Frontal cortex (tissue), 4 donors: ENCODE results near the gene KPNA3. TPM values are rescaled to one million over a fixed set of nuclear protein-coding genes. Genes with fewer than 3 reads are reported as not detected.
"Not testable (repeated sequence)": the region's sequence is repeated elsewhere in the genome, so short reads cannot be mapped to it uniquely, and the experiment has no call there.

Experiments used
- DNase-seq, 2 donors: peaks; one replicate each; pipeline ENCODE4 v3.0.0; 2012; ENCODE audit warnings: low spot score in 2 of 2
- FAIRE-seq: peaks from 2 replicates; lab custom pipeline; 2012; peaks lifted over from hg19 to GRCh38; lab: Jason Lieb, UNC
- total RNA-seq: library from RNA; depleted of rRNA; stranded (reverse); fragments of >200 nt; gene quantifications from one replicate; pipeline ENCODE4 v1.2.3, GENCODE V29; 2014
- donor health status: control.
- donor health status: control.
- donor health status: control.

Gene KPNA3
- total RNA-seq, 1 donor from 2014 or later: 66.9 TPM

GRCh38 chr13:49761811-49762210 is 30.7 kb downstream of the KPNA3 start:
- not testable (repeated sequence) for DNase-seq, FAIRE-seq

- FAIRE-seq (no peak), DNase-seq (no peak)
These were observed 31.9 kb downstream of the KPNA3 start for GRCh38 chr13:49760558-49760957.

GRCh38 chr13:49759503-49759902 is 33.0 kb downstream of the KPNA3 start:
- DNase-seq (no peak), FAIRE-seq (no peak)

GRCh38 chr13:49756263-49756662 is 36.2 kb downstream of the KPNA3 start:
- DNase-seq (no peak), FAIRE-seq (no peak)

DNA sequence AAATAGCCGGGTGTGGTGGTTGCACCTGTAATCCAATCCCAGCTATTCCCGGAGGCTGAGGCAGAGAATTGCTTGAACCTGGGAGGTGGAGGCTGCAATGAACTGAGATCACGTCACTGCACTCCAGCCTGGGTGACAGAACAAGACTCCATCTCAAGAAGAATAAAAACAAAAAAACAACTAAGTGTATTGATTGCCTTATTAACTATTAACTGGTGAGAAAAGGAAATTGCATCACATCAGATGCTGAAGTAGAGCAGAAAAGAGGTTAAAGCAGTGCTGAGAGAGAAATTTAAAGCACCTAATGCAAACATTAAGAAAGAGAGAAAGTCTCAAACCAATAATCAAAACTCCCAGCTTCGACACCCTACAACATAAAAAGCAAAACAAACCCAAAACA is 38.3 kb downstream of the KPNA3 start:
- no peak for DNase-seq
- no peak for FAIRE-seq

DNA sequence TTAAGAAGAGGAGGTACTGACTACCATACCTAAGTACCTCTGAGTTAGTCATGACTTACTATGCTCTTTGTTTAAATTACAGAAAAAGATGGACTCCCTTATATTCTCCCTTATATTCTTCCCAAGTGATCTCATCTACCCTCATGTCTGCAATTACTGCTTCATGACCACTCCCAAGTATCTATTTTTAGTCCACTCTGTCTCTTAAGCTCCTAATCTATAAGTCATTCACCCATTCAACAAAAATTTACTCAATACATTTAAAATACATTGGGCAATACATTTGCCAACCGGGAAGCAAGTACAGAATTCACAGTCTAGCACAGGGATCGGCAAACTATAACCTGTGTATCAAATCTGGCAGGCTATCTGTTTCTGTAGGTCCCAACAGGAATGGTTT is 42.6 kb downstream of the KPNA3 start:
- FAIRE-seq (no peak), DNase-seq (no peak)

GRCh38 chr13:49746111-49746510 is 46.4 kb downstream of the KPNA3 start:
- FAIRE-seq (no peak), DNase-seq (no peak)

- DNase-seq: no peak
- FAIRE-seq: no peak
These were observed 51.6 kb downstream of the KPNA3 start for GRCh38 chr13:49740870-49741269.

DNA sequence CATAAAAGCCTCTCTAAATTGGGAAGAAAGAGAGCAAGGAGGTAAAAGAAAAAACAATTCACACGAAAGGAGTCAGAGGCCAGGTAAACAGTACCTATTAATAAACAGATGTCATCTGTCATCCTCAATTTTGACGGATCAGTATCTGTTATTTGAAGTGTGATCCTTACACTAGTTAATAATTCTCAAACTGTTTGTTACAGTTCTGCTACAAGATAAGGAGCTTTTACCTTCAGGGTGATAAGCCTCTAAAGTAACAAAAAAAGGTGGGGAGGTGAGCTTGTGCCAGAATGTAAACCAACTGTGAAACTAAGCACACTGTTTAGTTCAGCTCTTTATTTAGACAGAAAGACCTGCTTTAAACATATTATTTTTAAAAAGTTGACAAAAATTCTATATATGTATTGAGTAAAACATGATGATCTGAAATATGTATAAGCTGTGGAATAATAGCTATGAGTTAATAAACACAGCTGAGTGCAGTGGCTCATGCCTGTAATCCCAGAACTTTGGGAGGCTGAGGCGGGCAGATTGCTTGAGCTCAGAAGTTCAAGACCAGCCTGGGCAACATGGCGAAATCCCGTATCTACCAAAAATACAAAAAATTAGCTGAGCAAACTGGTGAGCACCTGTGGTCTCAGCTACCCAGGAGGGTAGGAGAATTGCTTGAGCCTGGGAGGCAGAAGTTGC is 52.8 kb downstream of the KPNA3 start:
- no peak for FAIRE-seq

DNA sequence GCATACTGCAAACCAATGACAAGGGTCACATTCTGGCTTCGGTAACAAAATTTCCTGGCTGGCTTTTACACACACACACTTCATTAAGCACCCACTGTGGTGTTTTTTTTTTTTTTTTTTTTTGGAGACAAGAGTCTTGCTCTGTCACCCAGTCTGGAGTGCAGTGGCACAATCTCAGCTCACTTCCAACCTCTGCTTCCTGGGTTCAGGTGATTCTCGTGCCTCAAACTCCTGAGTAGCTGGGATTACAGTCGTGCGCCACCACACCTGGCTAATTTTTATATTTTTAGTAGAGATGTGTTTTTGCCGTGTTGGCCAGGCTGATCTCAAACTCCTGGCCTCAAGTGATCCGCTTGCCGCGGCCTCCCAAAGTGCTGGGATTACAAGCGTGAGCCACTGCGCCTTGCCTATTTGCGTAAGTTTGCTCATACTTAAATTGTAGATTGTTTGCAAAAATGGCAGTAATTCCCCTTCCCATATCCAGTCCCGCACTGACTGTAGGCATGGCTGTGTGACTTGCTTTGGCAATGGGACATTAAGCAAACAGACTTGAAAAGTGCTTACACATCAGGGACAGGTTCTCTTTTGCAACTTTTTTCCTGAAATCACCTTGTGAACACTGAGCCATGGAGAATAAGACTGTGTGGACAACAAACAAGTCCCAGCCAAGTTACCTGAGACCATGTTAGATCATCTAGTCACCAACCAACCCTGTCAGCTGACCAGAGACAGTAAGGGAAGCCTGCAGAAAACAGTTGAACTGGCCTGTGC is 59.1 kb downstream of the KPNA3 start:
- no peak for FAIRE-seq
- no peak for DNase-seq

More for the DNA sequence above, 52.8 kb downstream of the KPNA3 start:
- no peak for DNase-seq

DNA sequence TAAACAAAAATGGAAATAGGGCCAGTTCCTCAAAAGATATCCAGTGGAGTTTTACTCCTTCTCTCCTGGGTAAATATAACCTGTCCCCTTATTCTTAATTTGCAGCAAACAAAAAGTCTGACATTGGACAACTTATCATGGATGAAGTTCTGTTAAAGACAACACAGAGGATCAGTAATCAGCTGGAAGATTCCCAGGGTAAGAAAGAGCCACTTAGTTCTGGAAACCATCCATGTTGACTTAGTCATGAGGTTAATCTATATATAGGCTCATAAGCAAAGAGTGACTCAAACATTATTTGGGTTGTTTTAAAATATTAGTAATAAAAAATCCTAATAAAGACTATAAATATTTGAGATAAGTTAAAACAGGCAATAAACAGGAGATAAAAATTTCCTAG is 60.7 kb downstream of the KPNA3 start:
- DNase-seq: no peak
- FAIRE-seq: no peak

DNA sequence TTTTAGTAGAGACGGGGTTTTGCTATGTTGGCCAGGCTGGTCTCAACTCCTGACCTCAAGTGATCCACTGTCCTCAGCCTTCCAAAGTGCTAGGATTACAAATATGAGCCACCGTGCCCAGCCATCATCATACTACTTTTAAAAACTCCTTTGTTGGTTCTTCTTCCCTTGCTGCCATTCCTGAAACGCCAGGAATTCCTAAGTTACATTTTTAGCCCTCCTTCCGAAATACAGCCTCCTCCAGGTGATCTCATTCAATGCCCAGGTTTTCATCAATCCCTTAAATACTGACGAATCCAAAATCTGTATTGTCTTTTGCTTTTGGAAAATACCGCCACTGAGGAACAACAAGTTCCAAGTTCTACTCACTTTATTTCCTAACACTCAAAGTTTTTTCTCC is 75.9 kb downstream of the KPNA3 start:
- FAIRE-seq (no peak), DNase-seq (no peak)

DNA sequence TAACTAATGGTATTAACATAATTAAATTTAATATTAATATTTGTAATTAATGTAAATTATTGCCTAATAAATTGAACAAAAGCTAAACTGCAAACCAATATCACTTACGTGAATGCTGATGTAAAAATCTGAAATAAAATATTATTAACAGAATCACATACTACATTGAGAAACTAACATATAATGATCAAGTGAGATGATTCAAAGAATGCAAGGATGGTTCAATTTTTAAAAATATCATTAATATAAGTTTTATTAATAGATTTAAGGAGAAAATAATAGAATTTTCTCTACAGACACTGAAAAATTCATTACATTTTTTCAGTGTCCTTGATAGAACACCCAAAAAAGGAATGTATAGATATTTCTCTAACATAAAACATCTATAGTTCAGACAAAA is 77.7 kb downstream of the KPNA3 start:
- FAIRE-seq: peak; percentile 50

DNA sequence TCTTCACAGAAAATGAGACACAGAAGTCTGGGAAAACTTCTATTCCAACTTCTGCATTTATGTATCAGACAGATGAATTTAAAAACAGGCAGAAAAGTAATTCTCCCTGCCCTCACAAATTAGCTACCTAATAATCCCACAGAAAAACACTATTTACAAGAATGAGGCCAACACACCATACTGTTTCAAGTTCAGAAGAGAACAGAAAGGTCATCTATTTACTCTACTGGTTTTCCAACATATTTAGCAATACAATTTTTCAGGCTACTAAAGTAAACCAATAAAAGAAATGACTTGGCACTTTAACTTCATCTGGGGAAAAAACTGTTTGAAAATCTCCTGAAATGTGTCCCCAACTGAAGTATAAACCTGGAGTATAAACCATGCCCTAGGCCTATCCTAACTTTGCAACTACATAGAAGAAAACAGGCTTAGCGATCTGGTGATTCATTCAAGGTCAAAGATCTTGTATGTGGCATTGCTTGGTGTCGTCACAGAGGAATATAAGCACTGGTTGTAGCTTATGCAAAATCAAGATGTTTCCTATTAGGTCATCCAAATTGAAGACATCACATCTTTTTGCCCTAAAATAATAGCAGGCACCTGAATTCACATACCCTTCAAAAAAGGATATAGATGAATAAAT is 81.1 kb downstream of the KPNA3 start:
- DNase-seq (no peak), FAIRE-seq (no peak)

More for the DNA sequence above, 77.7 kb downstream of the KPNA3 start:
- DNase-seq: no peak

DNA sequence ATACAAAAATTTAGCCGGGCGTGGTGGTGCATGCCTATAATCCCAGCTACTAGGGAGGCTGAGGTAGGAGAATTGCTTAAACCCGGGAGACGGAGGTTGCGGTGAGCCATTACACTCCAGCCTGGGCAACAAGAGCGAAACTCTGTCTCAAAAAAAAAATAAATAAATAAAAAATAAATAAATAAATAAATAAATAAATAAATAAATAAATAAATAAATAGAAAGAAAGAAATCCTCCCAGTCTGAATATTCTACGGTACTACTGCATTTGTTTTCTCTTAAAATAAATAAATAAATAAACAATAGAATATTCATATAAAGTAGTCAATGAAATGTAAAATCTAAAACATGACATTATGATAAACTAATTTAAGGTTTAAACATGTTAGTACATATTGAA is 88.2 kb downstream of the KPNA3 start:
- not testable (repeated sequence) for DNase-seq
- FAIRE-seq: peak; percentile 94

DNA sequence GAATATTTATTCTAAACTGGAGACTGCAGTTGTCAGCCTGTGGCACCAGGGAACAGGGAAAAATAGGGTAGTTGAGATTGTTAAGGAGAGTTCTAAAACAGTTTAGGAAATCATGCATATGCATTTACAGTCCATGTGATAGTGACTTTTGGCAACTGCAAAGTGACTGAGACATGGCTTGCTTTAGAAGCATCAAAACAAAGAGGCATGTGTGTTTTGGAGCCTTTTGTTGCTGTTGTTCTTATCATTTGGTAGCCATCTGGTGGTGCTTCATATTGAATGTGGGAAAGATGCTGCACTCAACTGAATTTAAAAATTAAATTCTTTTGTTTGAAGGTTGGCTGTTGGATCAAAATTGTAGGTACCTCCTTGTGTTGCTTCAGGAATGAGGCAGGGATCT is 91.0 kb downstream of the KPNA3 start:
- DNase-seq: no peak
- FAIRE-seq: no peak

- FAIRE-seq (no peak), DNase-seq (no peak)
These were observed 95.0 kb downstream of the KPNA3 start for GRCh38 chr13:49697468-49697867.

DNA sequence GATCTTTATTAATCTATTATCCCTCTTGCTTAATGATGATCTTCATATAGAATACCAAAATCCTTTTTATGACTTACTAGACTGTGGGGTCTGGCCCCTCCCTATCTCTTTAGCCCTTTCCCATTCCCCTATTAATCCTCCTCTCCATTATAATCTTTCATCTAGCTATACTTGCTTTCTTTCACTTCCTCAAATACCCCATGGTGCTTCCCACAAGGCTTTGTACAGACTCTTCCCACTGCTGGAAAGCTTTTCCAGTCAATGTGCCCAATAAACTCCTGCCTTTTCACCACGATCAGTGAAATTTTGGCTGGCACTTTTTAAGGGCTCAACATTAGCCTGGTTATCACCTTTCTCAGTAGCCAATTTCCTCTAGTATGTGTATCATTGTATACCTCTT is 98.0 kb downstream of the KPNA3 start:
- DNase-seq (no peak), FAIRE-seq (no peak)

DNA sequence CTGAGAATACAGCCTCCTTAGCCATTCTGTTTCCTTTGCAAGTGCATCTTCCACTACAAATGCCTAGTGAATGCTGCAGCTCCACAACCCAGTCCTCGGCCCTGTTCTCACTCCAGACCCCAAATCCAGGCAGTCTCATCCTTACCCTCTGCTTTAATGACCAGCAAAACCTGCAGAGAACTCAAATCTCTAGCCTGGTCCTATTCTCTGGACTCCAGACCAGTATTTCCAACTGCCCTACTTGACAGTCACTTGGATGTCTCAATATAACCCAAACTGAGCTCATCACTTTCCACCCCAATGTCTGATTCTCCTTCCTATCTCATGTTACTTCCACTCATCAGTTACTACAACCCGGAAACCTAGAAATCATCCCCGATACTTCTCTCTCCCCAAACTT is 98.6 kb downstream of the KPNA3 start:
- FAIRE-seq (no peak), DNase-seq (no peak)

DNA sequence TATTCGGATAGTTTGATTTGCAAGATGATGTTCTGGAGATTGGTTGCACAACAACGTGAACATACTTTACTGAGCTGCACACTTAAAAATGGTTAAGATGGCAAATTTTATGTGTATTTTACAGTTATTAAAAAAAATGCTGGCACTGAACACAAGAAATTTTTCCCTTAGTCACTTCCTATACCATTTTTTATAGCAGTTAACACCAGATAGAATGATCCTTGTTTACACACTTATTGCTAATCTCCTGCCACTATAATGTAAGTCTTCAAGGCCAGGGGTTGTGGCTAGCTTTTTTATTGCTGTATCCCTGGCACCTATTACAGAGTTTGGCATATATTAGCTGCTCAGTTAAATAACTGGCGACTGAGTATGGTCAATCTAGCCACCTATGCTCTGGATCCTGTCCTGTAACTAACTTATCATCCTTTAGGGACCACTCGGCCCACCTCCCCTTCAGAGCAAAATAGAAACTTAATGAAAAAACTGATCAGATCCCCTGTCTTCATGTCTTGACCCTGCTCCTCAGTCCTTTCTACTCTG is 99.2 kb downstream of the KPNA3 start:
- no peak for FAIRE-seq

More for the DNA sequence above, 99.2 kb downstream of the KPNA3 start:
- DNase-seq: no peak
